Transverse colon (tissue), 4 donors: ENCODE measurements around the gene DEPDC7. TPM values are rescaled to one million over a fixed set of nuclear protein-coding genes. Genes with fewer than 3 reads are reported as not detected.

Source experiments
- DNase-seq: peaks from one replicate; pipeline ENCODE4 v3.0.0-alpha.2; 2019
- H3K27ac ChIP-seq, 4 donors: fragments of 200-600 bp; sonication (generic); 2 replicates each; pipeline ENCODE4 v1.5.1; 2016 to 2018; ENCODE audit warnings: inconsistent platforms in 4 of 4
- H3K27me3 ChIP-seq: fragments of 200-600 bp; sonication (generic); 2 replicates; pipeline ENCODE4 v1.5.1; 2017; ENCODE audit warnings: inconsistent platforms
- H3K36me3 ChIP-seq, 4 donors: fragments of 200-600 bp; sonication (generic); 2 replicates each; pipeline ENCODE4 v1.5.1; 2017 to 2019; ENCODE audit warnings: inconsistent platforms in 4 of 4
- H3K4me1 ChIP-seq, 4 donors: fragments of 200-600 bp; sonication (generic); 2 replicates each; pipeline ENCODE4 v1.5.1; 2017 to 2020; ENCODE audit warnings: inconsistent platforms in 4 of 4
- H3K4me3 ChIP-seq, 4 donors: fragments of 200-600 bp; sonication (generic); 1 replicate in 1 of 4; 2 replicates in 3 of 4; pipeline versions ENCODE4 v1.5.1 to v1.6.1; 2017 to 2019; ENCODE audit warnings: inconsistent platforms in 4 of 4
- H3K9me3 ChIP-seq, 2 donors: fragments of 200-600 bp; sonication (generic); 2 replicates each; pipeline ENCODE4 v1.5.1; 2017 to 2019; ENCODE audit warnings: inconsistent platforms in 2 of 2
- CTCF ChIP-seq, 5 experiments: fragments of 200-600 bp in 3 of 5; fragments of 450-650 bp in 2 of 5; sonication (generic) in 3 of 5; IDR thresholded peaks; 1 replicate in 2 of 5; 2 replicates in 3 of 5; pipeline ENCODE4 v1.5.1; 2016 to 2017; ENCODE audit warnings: antibody characterized with exemption in 5 of 5, inconsistent platforms in 3 of 5, mild to moderate bottlenecking in 2 of 5, moderate library complexity in 1 of 5
- EP300 ChIP-seq: sonication (generic); formaldehyde crosslinking; IDR thresholded peaks from one replicate; pipeline ENCODE4 v1.6.1; 2017; ENCODE audit warnings: antibody characterized with exemption, low read depth
- POLR2A ChIP-seq: fragments of 450-650 bp; IDR thresholded peaks from one replicate; pipeline ENCODE4 v1.6.1; 2016; ENCODE audit warnings: antibody characterized with exemption, mild to moderate bottlenecking, moderate library complexity
- POLR2AphosphoS5 ChIP-seq, 3 donors: sonication (generic); formaldehyde crosslinking; IDR thresholded peaks; one replicate each; pipeline ENCODE4 v1.6.1; 2016; ENCODE audit warnings: antibody characterized with exemption in 3 of 3
- WGBS, 2 donors: methylation state at CpG; one replicate each; pipeline ENCODE4 v1.1.5; 2018; ENCODE audit warnings: low coverage in 1 of 2; 5-methylcytosine and 5-hydroxymethylcytosine counted together
- in situ Hi-C, 4 donors: fragments of 200-750 bp; cut with MboI; loops; one replicate each; pipeline versions ENCODE4 v1.15.0 to v1.15.1; 2017; ENCODE audit warnings: low sequenced_read_pairs in 3 of 4, low pct_ligation_motif_present in 1 of 4, low pct_unique_long_range_greater_than_20kb in 1 of 4
- intact Hi-C: fragments of 100-400 bp; cut with DNase I; formaldehyde crosslinking; loops from one replicate; pipeline ENCODE4 v1.15.1; 2023; ENCODE audit warnings: low total_unique reads
- total RNA-seq, 4 donors: library from RNA; depleted of rRNA; stranded (reverse); fragments of >200 nt; gene quantifications; one replicate each; pipeline ENCODE4 v1.1.0, GENCODE V29; 2016

DEPDC7 gene
- total RNA-seq, 4 donors from 2014 or later: 3.2 to 18.7 (median 11.5) TPM

- TF ChIP-seq POLR2AphosphoS5 (IDR thresholded peaks at IDR 0.05): no peak
- TF ChIP-seq CTCF (IDR thresholded peaks at IDR 0.05): no peak
- no peaks in the 10 kb centered on the region for H3K4me1 ChIP-seq
- no peaks in the 10 kb centered on the region for H3K36me3 ChIP-seq
- no peak for DNase-seq
- H3K4me3 ChIP-seq: no peak overlapping the region
- H3K27ac ChIP-seq: no peak overlapping the region
- no peaks in the 10 kb centered on the region for H3K27me3 ChIP-seq
- intact Hi-C loops (no loop called here), in situ Hi-C loops (no loop called here)
- 71 to 84% methylated on average over 2 of the region's 2 CpGs for WGBS, 2 donors
- no peaks in the 10 kb centered on the region for H3K9me3 ChIP-seq
These were observed 33.1 kb upstream of the DEPDC7 start for GRCh38 chr11:32982626-32983025.

GRCh38 chr11:32983506-32983905 is 32.2 kb upstream of the DEPDC7 start:
- Histone ChIP-seq H3K4me3 (no peak overlapping the region), H3K27ac (no peak overlapping the region), H3K36me3 (no peaks in the 10 kb centered on the region), H3K4me1 (peaks cover 0 to 4% (median 0%) of the 10 kb centered on the region in 4 donors), H3K9me3 (no peaks in the 10 kb centered on the region), H3K27me3 (no peaks in the 10 kb centered on the region)
- in situ Hi-C loops: no loop called here
- DNase-seq: no peak
- intact Hi-C loops: no loop called here
- 84 to 95% methylated on average over 2 of the region's 2 CpGs for whole genome bisulfite sequencing, 2 donors
- no peak for TF ChIP-seq POLR2AphosphoS5 (IDR thresholded peaks at IDR 0.05)

GRCh38 chr11:32985600-32985999 is 30.1 kb upstream of the DEPDC7 start:
- Histone ChIP-seq H3K36me3 (no peaks in the 10 kb centered on the region), H3K4me1 (peaks cover 0 to 4% (median 0%) of the 10 kb centered on the region in 4 donors), H3K4me3 (no peak overlapping the region), H3K27me3 (no peaks in the 10 kb centered on the region), H3K9me3 (no peaks in the 10 kb centered on the region), H3K27ac (no peak overlapping the region)
- intact Hi-C loops: no loop called here
- TF ChIP-seq CTCF (IDR thresholded peaks at IDR 0.05): no peak
- TF ChIP-seq POLR2A: no peak
- no peak for TF ChIP-seq EP300
- TF ChIP-seq POLR2AphosphoS5 (IDR thresholded peaks at IDR 0.05): no peak
- in situ Hi-C loops: no loop called here
- 97 to 98% methylated on average over 4 to 5 of the region's 5 CpGs for WGBS, 2 donors
- no peak for DNase-seq

- Histone ChIP-seq H3K27me3 (no peaks in the 10 kb centered on the region), H3K27ac (peak overlapping the region in 1 of 4 donors; percentile 27), H3K9me3 (peaks cover 4 to 5% of the 10 kb centered on the region in 2 donors), H3K4me3 (no peak overlapping the region), H3K36me3 (no peaks in the 10 kb centered on the region), H3K4me1 (peaks cover 0 to 4% (median 0%) of the 10 kb centered on the region in 4 donors)
- in situ Hi-C loops: no loop called here
- 70% methylated on average over 8 of the region's 8 CpGs; no CpG with 5 or more reads in 1 of the 2 donors for whole genome bisulfite sequencing, 2 donors
- intact Hi-C loops: no loop called here
- TF ChIP-seq POLR2A (no peak), POLR2AphosphoS5 (IDR thresholded peaks at IDR 0.05) (no peak), EP300 (no peak), CTCF (IDR thresholded peaks at IDR 0.05) (no peak)
- peak; percentile 32 for DNase-seq
These were observed 27.8 kb upstream of the DEPDC7 start for GRCh38 chr11:32987851-32988250.

- in situ Hi-C loops (no loop called here), intact Hi-C loops (no loop called here)
- H3K27me3 ChIP-seq: no peaks in the 10 kb centered on the region
- H3K4me1 ChIP-seq: peaks cover 0 to 4% (median 0%) of the 10 kb centered on the region in 4 donors
- no peak overlapping the region for H3K27ac ChIP-seq
- peaks cover 4 to 5% of the 10 kb centered on the region in 2 donors for H3K9me3 ChIP-seq
- TF ChIP-seq EP300: no peak
- TF ChIP-seq POLR2A: no peak
- no peak for TF ChIP-seq CTCF (IDR thresholded peaks at IDR 0.05)
- no peak for TF ChIP-seq POLR2AphosphoS5 (IDR thresholded peaks at IDR 0.05)
- no peak overlapping the region for H3K4me3 ChIP-seq
- H3K36me3 ChIP-seq: no peaks in the 10 kb centered on the region
- 0 to 80% methylated on average over 1 of the region's 1 CpG for WGBS, 2 donors
- no peak for DNase-seq
These were observed 25.2 kb upstream of the DEPDC7 start for GRCh38 chr11:32990481-32990880.
